ENCODE data around the gene FLT3LG.

FLT3LG gene

GRCh38 chr19:49498475-49498874, 24.5 kb downstream of the FLT3LG start:
- TF ChIP-seq, protein P1, sequence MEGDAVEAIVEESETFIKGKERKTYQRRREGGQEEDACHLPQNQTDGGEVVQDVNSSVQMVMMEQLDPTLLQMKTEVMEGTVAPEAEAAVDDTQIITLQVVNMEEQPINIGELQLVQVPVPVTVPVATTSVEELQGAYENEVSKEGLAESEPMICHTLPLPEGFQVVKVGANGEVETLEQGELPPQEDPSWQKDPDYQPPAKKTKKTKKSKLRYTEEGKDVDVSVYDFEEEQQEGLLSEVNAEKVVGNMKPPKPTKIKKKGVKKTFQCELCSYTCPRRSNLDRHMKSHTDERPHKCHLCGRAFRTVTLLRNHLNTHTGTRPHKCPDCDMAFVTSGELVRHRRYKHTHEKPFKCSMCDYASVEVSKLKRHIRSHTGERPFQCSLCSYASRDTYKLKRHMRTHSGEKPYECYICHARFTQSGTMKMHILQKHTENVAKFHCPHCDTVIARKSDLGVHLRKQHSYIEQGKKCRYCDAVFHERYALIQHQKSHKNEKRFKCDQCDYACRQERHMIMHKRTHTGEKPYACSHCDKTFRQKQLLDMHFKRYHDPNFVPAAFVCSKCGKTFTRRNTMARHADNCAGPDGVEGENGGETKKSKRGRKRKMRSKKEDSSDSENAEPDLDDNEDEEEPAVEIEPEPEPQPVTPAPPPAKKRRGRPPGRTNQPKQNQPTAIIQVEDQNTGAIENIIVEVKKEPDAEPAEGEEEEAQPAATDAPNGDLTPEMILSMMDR (IDR thresholded peaks at IDR 0.05; ENCODE audit: low read depth, low read length): no peak
- H3K4me3 ChIP-seq (ENCODE audit: low read depth, low read length): peak overlapping the region; percentile 100
- peaks cover 23% of the 10 kb centered on the region for H3K4me1 ChIP-seq

GRCh38 chr19:49499030-49499670, 25.1 kb downstream of the FLT3LG start:
- H3K4me3 ChIP-seq (ENCODE audit: low read depth, low read length): peak overlapping the region; percentile 100
- no peaks in the 10 kb centered on the region for H3K9me3 ChIP-seq
- DNase-seq: no peak
- TF ChIP-seq, protein P1 (IDR thresholded peaks at IDR 0.05; ENCODE audit: low read depth, low read length): no peak
- no peaks in the 10 kb centered on the region for H3K27me3 ChIP-seq
- H3K4me1 ChIP-seq: peaks cover 23% of the 10 kb centered on the region
- peaks cover 37% of the 10 kb centered on the region for H3K36me3 ChIP-seq

More at GRCh38 chr19:49498475-49498874, 24.5 kb downstream of the FLT3LG start:
- DNase-seq: no peak
- H3K27me3 ChIP-seq: no peaks in the 10 kb centered on the region
- peaks cover 37% of the 10 kb centered on the region for H3K36me3 ChIP-seq
- no peaks in the 10 kb centered on the region for H3K9me3 ChIP-seq

DNA sequence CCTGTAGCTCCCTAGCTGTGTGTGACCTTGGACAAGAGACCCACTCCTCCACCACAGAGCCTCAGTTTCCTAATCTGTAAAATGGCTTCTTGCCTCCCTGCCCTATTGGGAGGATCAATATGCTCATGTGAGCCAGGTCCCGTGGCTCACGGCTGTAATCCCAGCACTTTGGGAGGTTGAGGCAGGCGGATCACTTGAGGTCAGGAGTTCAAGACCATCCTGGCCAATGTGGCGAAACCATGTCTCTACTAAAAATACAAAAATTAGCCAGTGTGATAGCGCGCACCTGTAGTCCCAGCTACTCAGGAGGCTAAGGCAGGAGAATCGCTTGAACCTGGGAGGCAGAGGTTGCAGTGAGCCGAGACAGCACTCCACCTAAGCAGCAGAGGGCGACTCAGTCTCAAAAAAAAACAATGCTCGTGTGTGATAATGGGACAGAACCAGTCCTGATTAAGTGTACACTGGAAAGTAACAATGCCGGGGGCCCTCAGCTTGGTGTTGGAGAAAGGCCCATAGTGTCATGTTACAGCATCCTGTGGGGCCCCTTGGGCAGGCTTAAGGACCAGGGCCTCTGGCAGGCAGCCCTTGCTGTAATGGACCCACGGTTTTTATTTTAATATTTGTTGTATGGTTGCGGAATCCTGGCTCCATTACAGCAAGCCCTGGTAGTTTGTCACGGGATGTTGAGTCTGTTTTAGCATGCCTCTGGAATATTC, 29.0 kb downstream of the FLT3LG start:
- DNase-seq: peak; percentile 70
- Histone ChIP-seq H3K36me3 (peaks cover 25% of the 10 kb centered on the region), H3K4me3 (ENCODE audit: low read depth, low read length) (no peak overlapping the region), H3K4me1 (peaks cover 19% of the 10 kb centered on the region), H3K9me3 (no peaks in the 10 kb centered on the region), H3K27me3 (no peaks in the 10 kb centered on the region)
- TF ChIP-seq, protein P1 (IDR thresholded peaks at IDR 0.05; ENCODE audit: low read depth, low read length): peak; percentile 66

- Histone ChIP-seq H3K9me3 (no peaks in the 10 kb centered on the region), H3K4me1 (peaks cover 13% of the 10 kb centered on the region), H3K27me3 (no peaks in the 10 kb centered on the region), H3K36me3 (peaks cover 19% of the 10 kb centered on the region), H3K4me3 (ENCODE audit: low read depth, low read length) (no peak overlapping the region)
- TF ChIP-seq, protein P1 (IDR thresholded peaks at IDR 0.05; ENCODE audit: low read depth, low read length): no peak
- no peak for DNase-seq
These were observed 29.6 kb downstream of the FLT3LG start for GRCh38 chr19:49503582-49503962.

- TF ChIP-seq, protein P1 (IDR thresholded peaks at IDR 0.05; ENCODE audit: low read depth, low read length): peak; percentile 96
- H3K27me3 ChIP-seq: no peaks in the 10 kb centered on the region
- H3K9me3 ChIP-seq: no peaks in the 10 kb centered on the region
- H3K36me3 ChIP-seq: no peaks in the 10 kb centered on the region
- no peaks in the 10 kb centered on the region for H3K4me1 ChIP-seq
- peak; percentile 83 for DNase-seq
- H3K4me3 ChIP-seq (ENCODE audit: low read depth, low read length): no peak overlapping the region
These were observed 32.6 kb downstream of the FLT3LG start for GRCh38 chr19:49506575-49507105.

All from BE2C (cell line).